Superior temporal gyrus (tissue), 1 donor: ENCODE data around the gene MBOAT7.
A peak's percentile ranks its signal among the peaks of the same experiment; 100 is the strongest.
"Not testable (repeated sequence)": the region's sequence is repeated elsewhere in the genome, so short reads cannot be mapped to it uniquely, and the experiment has no call there.

ENCODE experiments used
- DNase-seq: peaks from one replicate; pipeline ENCODE4 v3.0.0-alpha.2; 2016; ENCODE audit errors: extremely low spot score

MBOAT7 gene

GRCh38 chr19:54189145-54189734, at the start of gene MBOAT7:
MBOAT7 (minus strand) TSS chr19:54189580; CDS start chr19:54188508, 1,072 bp downstream.
- DNase-seq = no peak

GRCh38 chr19:54233941-54234340, 44.6 kb upstream of the MBOAT7 start:
- no peak for DNase-seq

GRCh38 chr19:54231077-54231931, 41.9 kb upstream of the MBOAT7 start:
- DNase-seq = peak; percentile 92

- DNase-seq = no peak
Measured at GRCh38 chr19:54230031-54230430, 40.7 kb upstream of the MBOAT7 start.

GRCh38 chr19:54229146-54229545, 39.8 kb upstream of the MBOAT7 start:
- no peak for DNase-seq

GRCh38 chr19:54224619-54225018, 35.2 kb upstream of the MBOAT7 start:
- DNase-seq = not testable (repeated sequence)

GRCh38 chr19:54223937-54224281, 34.5 kb upstream of the MBOAT7 start:
- DNase-seq = not testable (repeated sequence)

- not testable (repeated sequence) for DNase-seq
Measured at GRCh38 chr19:54223277-54223936, 34.0 kb upstream of the MBOAT7 start.

GRCh38 chr19:54222474-54223276, 33.3 kb upstream of the MBOAT7 start, which contains the start of gene LILRB3:
LILRB3 (minus strand) TSS chr19:54223007; CDS start chr19:54222976, 31 bp downstream.
- DNase-seq = not testable (repeated sequence)

GRCh38 chr19:54221947-54222346, 32.6 kb upstream of the MBOAT7 start:
- DNase-seq = not testable (repeated sequence)

- DNase-seq = not testable (repeated sequence)
Measured at GRCh38 chr19:54219702-54220101, 30.3 kb upstream of the MBOAT7 start.

GRCh38 chr19:54218960-54219661, 29.7 kb upstream of the MBOAT7 start:
- no peak for DNase-seq

- DNase-seq = no peak
Measured at GRCh38 chr19:54218259-54218658, 28.9 kb upstream of the MBOAT7 start.

- DNase-seq = not testable (repeated sequence)
Measured at GRCh38 chr19:54217517-54218247, 28.3 kb upstream of the MBOAT7 start.

- DNase-seq = no peak
Measured at GRCh38 chr19:54216869-54217268, 27.5 kb upstream of the MBOAT7 start.

GRCh38 chr19:54214734-54215133, 25.4 kb upstream of the MBOAT7 start:
- DNase-seq = not testable (repeated sequence)

- not testable (repeated sequence) for DNase-seq
Measured at GRCh38 chr19:54214217-54214616, 24.8 kb upstream of the MBOAT7 start.

GRCh38 chr19:54211235-54211634, 21.9 kb upstream of the MBOAT7 start:
- no peak for DNase-seq

GRCh38 chr19:54209811-54210494, 20.6 kb upstream of the MBOAT7 start:
- peak; percentile 91 for DNase-seq
